ENCODE measurements around the gene CFAP46.

CFAP46 gene

GRCh38 chr10:132974886-132975830 is 32.8 kb upstream of the CFAP46 start:
- no peak for TF ChIP-seq CTCF (IDR thresholded peaks at IDR 0.05; ENCODE audit: insufficient read depth, low read length, poor library complexity, severe bottlenecking)
- no peak for TF ChIP-seq EZH2phosphoT487 (conservative IDR thresholded peaks at IDR 0.05; ENCODE audit: low read length)
- Histone ChIP-seq H3K9me3 (ENCODE audit: insufficient read depth, low read length) (no peaks in the 10 kb centered on the region), H3K79me2 (ENCODE audit: insufficient read depth, low read length) (no peaks in the 10 kb centered on the region), H3K4me3 (ENCODE audit: insufficient read depth, low read length, poor library complexity, severe bottlenecking) (no peak overlapping the region), H3K36me3 (ENCODE audit: low read length) (no peaks in the 10 kb centered on the region), H3K27me3 (ENCODE audit: low read length) (no peaks in the 10 kb centered on the region), H2AFZ (ENCODE audit: low read depth, low read length, severe bottlenecking) (no peak overlapping the region), H3K4me2 (ENCODE audit: low read depth, low read length, poor library complexity, severe bottlenecking) (no peak overlapping the region), H3K9me2 (replicated peaks; ENCODE audit: insufficient read depth, low read length) (no peaks in the 10 kb centered on the region), H3F3A (ENCODE audit: insufficient read depth) (no peaks in the 10 kb centered on the region), H3K27ac (ENCODE audit: low read depth, low read length) (no peak overlapping the region), H3K9ac (ENCODE audit: low read length) (no peak overlapping the region), H4K20me1 (ENCODE audit: low read depth, low read length) (no peaks in the 10 kb centered on the region)

GRCh38 chr10:132974249-132974796 is 32.0 kb upstream of the CFAP46 start:
- Histone ChIP-seq H3K9me2 (replicated peaks; ENCODE audit: insufficient read depth, low read length) (no peaks in the 10 kb centered on the region), H3K36me3 (ENCODE audit: low read length) (no peaks in the 10 kb centered on the region), H3K27me3 (ENCODE audit: low read length) (no peaks in the 10 kb centered on the region), H3K79me2 (ENCODE audit: insufficient read depth, low read length) (no peaks in the 10 kb centered on the region), H3F3A (ENCODE audit: insufficient read depth) (no peaks in the 10 kb centered on the region), H3K27ac (ENCODE audit: low read depth, low read length) (no peak overlapping the region), H3K4me3 (ENCODE audit: insufficient read depth, low read length, poor library complexity, severe bottlenecking) (no peak overlapping the region), H3K9ac (ENCODE audit: low read length) (no peak overlapping the region), H3K4me2 (ENCODE audit: low read depth, low read length, poor library complexity, severe bottlenecking) (no peak overlapping the region), H2AFZ (ENCODE audit: low read depth, low read length, severe bottlenecking) (no peak overlapping the region), H3K9me3 (ENCODE audit: insufficient read depth, low read length) (no peaks in the 10 kb centered on the region), H4K20me1 (ENCODE audit: low read depth, low read length) (no peaks in the 10 kb centered on the region)
- no peak for TF ChIP-seq CTCF (IDR thresholded peaks at IDR 0.05; ENCODE audit: insufficient read depth, low read length, poor library complexity, severe bottlenecking)
- no peak for TF ChIP-seq EZH2phosphoT487 (conservative IDR thresholded peaks at IDR 0.05; ENCODE audit: low read length)

- Histone ChIP-seq H3K79me2 (ENCODE audit: insufficient read depth, low read length) (no peaks in the 10 kb centered on the region), H3K27ac (ENCODE audit: low read depth, low read length) (no peak overlapping the region), H3K4me2 (ENCODE audit: low read depth, low read length, poor library complexity, severe bottlenecking) (no peak overlapping the region), H2AFZ (ENCODE audit: low read depth, low read length, severe bottlenecking) (no peak overlapping the region), H3K4me3 (ENCODE audit: insufficient read depth, low read length, poor library complexity, severe bottlenecking) (no peak overlapping the region), H3F3A (ENCODE audit: insufficient read depth) (no peaks in the 10 kb centered on the region), H3K36me3 (ENCODE audit: low read length) (no peaks in the 10 kb centered on the region), H3K9ac (ENCODE audit: low read length) (no peak overlapping the region), H3K9me2 (replicated peaks; ENCODE audit: insufficient read depth, low read length) (no peaks in the 10 kb centered on the region), H3K27me3 (ENCODE audit: low read length) (no peaks in the 10 kb centered on the region), H3K9me3 (ENCODE audit: insufficient read depth, low read length) (no peaks in the 10 kb centered on the region), H4K20me1 (ENCODE audit: low read depth, low read length) (no peaks in the 10 kb centered on the region)
- TF ChIP-seq CTCF (IDR thresholded peaks at IDR 0.05; ENCODE audit: insufficient read depth, low read length, poor library complexity, severe bottlenecking), result no peak
- no peak for TF ChIP-seq EZH2phosphoT487 (conservative IDR thresholded peaks at IDR 0.05; ENCODE audit: low read length)
Measured at GRCh38 chr10:132973903-132974241, 31.5 kb upstream of the CFAP46 start.

Measured in SU-DHL-6 (cell line).